Endothelial cell of hepatic sinusoid (primary cell): ENCODE measurements around the gene ZBTB42.

ENCODE experiments used
- in situ Hi-C: cut with HindIII; loops from 2 replicates; pipeline ENCODE4 v1.10.0; 2017; ENCODE audit warnings: low sequenced_read_pairs

The ZBTB42 gene

DNA sequence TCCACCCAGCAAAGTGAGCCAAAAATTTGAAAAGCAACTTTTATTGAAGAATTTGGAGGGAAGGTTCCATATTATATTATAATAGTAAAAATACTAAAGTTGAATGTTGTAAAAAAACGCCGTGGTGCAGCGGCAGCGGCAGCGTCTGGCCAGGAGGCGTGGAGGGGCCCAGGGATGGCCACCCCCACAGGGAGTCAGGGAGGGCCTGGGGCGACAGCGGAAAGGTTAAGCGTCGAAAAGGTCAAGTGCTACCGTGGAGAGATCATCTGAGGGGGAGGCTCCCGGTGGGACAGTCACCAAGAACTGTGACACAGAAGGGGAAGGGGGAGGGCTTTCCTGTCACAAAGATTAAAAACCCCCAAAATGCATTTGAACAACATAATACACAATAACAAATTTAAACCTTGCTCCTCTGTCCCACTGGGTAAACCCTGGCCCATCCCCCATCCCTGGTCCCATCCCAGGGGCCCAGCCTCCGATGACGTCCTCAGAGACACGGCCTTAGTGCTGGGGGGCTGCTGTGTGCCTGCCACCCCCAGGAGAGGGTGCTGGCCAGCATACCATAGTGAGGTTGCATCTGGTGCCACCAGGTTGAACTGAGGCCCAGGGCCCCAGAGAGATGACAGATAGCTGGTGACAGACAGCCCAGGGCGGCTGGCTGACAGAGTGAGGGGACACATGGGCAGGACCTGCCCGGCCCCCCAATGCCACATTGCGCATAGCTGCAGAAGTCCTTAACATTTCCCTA lies 31.4 kb upstream of the ZBTB42 start:
- in situ Hi-C loops, result loop anchor here (5.0 to 10.0 kb wide), 2 partner anchors 168 to 355 kb away; no protein-coding TSS in a partner anchor

DNA sequence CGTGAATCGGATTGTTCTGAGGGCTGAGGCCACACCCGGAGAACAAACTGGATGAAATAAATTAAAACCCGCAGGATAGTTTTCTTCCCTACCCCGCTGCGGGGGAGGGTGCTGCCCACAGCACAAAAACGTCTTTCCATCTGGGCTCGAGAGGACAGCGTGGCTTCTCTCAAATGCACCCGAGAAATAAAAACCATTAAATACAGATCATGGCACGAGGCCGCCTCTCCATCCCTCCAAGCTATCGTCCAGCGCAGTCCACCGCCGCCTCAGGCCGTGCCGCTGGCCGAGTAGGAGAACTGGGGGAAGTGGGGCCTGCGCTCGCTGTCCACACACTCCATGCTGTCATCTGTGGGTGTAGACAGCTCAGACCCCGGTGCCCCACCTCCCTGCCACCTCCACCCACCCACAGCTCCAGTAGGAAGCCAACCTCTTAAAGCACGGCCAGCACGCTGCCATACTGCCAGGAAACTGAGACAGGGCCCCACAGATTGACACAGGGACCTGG lies 30.8 kb upstream of the ZBTB42 start:
- in situ Hi-C loops, result loop anchor here (5.0 to 10.0 kb wide), 2 partner anchors 167 to 355 kb away; no protein-coding TSS in a partner anchor

- in situ Hi-C loops, result loop anchor here (5.0 to 10.0 kb wide), 2 partner anchors 166 to 354 kb away; no protein-coding TSS in a partner anchor
These were observed 30.0 kb upstream of the ZBTB42 start for GRCh38 chr14:104770851-104771272.

DNA sequence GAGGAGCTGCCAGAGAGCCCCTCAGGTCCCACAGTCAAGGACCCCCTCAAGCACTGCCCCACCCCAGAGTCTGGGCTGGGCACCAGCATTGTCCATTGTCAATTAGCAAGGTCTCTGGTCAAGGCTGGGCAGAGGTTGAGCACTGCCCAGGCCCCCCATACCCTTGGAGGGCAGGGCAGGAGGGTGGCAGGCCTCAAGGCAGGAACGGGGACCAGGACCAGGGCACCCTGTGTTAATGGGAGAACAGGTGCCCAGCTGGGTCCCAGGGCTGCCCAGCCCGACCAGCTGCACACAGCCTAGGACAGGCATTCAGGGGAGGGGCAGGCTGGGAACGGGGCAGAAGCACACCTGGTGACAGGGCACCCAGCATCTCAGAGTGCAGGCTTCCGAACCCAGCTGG lies 29.5 kb upstream of the ZBTB42 start:
- in situ Hi-C loops, result loop anchor here (5.0 to 10.0 kb wide), 2 partner anchors 166 to 353 kb away; no protein-coding TSS in a partner anchor

- in situ Hi-C loops, result loop anchor here (5.0 to 10.0 kb wide), 2 partner anchors 165 to 353 kb away; no protein-coding TSS in a partner anchor
These were observed 28.8 kb upstream of the ZBTB42 start for GRCh38 chr14:104771918-104772706.

DNA sequence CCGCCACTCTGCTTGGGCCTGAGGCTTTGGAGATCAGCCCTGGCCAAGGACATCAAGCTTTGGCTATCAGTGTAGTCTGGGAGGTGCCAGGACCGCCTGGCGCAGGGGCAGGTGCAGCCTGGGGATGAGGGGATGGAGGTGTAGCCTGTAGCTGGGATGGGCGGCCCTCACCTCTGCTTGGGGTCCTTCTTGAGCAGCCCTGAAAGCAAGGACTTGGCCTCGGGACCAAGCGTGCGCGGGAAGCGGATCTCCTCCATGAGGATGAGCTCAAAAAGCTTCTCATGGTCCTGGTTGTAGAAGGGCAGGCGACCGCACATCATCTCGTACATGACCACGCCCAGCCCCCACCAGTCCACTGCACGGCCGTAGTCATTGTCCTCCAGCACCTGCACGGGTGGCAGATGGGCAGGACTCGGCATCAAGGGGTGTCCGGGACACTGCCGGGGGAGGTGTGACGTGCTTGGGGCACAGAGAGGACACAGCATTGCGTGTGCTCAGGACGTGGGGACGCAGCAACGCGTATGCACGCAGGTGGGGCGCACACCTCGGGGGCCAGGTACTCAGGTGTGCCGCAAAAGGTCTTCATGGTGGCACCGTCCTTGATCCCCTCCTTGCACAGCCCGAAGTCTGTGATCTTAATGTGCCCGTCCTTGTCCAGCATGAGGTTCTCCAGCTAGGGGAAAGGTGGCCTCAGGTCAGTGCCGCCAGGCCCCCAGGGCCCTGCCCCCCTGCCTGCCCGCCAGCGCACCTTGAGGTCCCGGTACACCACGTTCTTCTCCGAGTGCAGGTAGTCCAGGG lies 28.0 kb upstream of the ZBTB42 start:
- in situ Hi-C loops, result loop anchor here (5.0 to 10.0 kb wide), 2 partner anchors 164 to 352 kb away; no protein-coding TSS in a partner anchor

GRCh38 chr14:104773505-104774452 lies 27.1 kb upstream of the ZBTB42 start:
- in situ Hi-C loops, result loop anchor here (5.0 to 10.0 kb wide), 2 partner anchors 164 to 351 kb away; no protein-coding TSS in a partner anchor

DNA sequence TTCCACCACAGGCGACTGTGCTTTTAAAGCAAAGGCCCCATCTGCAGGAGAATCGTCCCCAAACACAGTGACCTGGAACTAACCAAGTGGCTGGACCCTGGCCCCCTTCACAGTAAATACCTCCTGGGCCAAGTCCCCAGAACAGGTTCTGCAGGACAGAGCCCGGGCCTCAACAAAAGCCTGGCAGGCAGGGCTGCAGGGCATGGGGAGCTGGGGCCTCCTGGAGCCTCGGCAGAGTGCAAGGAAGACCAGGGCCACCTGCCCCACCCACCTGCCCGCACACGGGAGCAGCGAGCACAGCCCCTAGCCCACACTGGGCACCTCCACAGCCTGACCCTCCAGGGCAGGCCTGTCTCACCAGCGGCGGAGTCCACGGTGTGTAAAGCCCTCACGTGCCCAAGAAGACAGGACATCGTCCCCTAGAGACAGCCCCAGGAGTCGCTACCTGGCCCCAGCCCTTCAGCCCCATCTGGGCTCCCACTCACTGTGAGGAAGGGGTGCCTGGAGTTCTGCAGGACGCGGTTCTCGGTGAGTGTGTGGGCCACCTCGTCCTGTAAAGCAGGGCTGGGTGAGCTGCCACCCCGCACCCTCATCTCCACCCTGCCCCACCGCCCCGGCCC lies 26.3 kb upstream of the ZBTB42 start:
- in situ Hi-C loops, result loop anchor here (5.0 to 10.0 kb wide), 3 partner anchors 53 to 350 kb away; no protein-coding TSS in a partner anchor

DNA sequence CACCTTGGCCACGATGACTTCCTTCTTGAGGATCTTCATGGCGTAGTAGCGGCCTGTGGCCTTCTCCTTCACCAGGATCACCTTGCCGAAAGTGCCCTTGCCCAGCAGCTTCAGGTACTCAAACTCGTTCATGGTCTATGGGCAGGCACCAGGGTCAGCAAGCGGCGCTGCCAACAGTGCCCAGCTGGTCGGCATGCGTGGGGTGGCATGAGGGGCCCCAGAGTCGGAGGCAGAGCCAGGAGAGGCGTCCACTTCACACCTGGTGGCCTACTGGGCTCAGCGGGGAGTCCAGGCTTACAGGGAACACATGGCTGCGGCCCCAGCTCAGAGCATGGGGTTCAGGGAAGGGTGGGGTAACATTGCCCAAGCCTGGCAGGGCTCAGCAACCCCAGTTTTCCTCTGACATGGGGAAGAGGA lies 25.8 kb upstream of the ZBTB42 start:
- in situ Hi-C loops, result loop anchor here (5.0 to 10.0 kb wide), 2 partner anchors 52 to 350 kb away; no protein-coding TSS in a partner anchor

DNA sequence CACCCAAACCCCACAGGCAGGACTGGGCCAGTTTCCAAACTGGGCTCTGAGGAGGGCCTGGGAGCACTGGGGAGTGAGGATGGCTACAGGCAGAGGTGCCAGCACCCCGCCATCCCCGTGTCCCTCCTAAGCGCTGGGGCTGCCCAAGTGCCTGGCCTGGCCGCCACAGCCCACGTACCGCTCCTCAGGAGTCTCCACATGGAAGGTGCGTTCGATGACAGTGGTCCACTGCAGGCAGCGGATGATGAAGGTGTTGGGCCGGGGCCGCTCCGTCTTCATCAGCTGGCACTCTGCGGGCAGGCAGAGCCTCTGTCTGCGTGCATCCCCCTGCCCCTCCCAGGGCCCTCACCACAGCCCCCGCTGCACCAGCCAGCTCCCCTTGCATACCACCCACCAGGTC lies 24.4 kb upstream of the ZBTB42 start:
- in situ Hi-C loops, result loop anchor here (5.0 to 10.0 kb wide), 2 partner anchors 51 to 348 kb away; no protein-coding TSS in a partner anchor

- in situ Hi-C loops, result loop anchor here (5.0 to 10.0 kb wide), 2 partner anchors 50 to 348 kb away; no protein-coding TSS in a partner anchor
These were observed 23.7 kb upstream of the ZBTB42 start for GRCh38 chr14:104776961-104777807.

GRCh38 chr14:104777808-104778249 lies 23.1 kb upstream of the ZBTB42 start:
- in situ Hi-C loops, result loop anchor here (5.0 to 10.0 kb wide), 2 partner anchors 49 to 347 kb away; no protein-coding TSS in a partner anchor

GRCh38 chr14:104778694-104779331 lies 22.1 kb upstream of the ZBTB42 start:
- in situ Hi-C loops, result loop anchor here (5.0 to 10.0 kb wide), 2 partner anchors 48 to 346 kb away; no protein-coding TSS in a partner anchor

DNA sequence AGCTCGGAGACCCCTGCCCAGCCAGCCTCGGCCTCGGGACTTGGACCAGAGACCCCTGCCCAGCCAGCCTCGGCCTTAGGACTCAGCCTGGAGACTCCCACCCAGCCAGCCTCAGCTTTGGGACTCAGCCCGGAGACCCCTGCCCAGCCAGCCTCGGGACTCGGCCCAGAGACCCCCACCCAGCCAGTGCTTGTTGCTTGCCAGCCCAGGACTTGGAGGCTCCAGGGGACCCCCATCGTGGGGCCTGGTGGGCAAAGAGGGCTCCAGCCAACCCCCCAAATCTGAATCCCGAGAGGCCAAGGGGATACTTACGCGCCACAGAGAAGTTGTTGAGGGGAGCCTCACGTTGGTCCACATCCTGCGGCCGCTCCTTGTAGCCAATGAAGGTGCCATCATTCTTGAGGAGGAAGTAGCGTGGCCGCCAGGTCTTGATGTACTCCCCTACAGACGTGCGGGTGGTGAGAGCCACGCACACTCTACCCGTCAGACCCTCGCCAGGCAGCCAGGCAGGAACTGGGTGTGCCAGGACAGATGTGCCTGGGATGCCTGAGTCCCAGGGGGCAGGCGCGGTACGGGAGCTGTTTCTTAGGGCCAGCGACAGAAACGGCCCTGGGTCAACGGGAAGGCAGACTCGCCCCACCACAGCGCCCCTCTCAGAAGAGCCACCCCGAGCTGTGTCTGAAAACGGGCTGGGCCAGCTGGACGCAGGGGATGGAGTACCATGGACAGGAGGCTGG lies 21.0 kb upstream of the ZBTB42 start:
- in situ Hi-C loops, result loop anchor here (5.0 to 10.0 kb wide), 2 partner anchors 47 to 345 kb away; no protein-coding TSS in a partner anchor

DNA sequence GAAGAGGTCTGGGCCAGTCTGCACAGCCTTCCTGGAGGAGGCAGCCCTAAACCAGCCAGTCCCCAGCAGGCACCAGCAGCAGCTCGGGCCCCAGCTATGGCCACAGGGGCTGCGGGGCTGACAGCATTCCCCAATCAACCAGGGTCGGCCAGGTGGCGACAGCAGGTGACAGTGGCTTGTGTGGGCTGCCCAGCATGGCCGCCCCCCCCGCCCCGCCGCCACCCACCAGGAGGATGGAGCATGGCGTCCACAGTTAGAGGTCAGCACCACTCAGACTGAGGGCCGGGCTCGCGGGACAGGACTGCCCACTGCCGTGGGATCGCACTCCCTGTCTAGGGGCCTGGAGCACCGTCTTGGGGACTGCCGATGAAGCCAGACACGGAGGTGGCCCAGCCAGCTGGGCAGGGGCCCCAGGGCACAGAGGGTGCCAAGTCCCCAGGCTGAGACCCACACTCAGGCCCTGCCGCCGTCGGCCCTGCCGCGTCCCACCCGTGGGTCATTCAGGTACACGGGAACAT lies 20.3 kb upstream of the ZBTB42 start:
- in situ Hi-C loops, result no loop called here
